HPDE6-E6E7 (cell line): ENCODE results near the gene TTC28.
"Not testable (repeated sequence)": the region's sequence is repeated elsewhere in the genome, so short reads cannot be mapped to it uniquely, and the experiment has no call there.

Experiments
- DNase-seq: peaks from one replicate; pipeline ENCODE4 v3.0.0; 2011; ENCODE audit warnings: missing footprints; ENCODE audit errors: extremely low spot score

The TTC28 gene

DNA sequence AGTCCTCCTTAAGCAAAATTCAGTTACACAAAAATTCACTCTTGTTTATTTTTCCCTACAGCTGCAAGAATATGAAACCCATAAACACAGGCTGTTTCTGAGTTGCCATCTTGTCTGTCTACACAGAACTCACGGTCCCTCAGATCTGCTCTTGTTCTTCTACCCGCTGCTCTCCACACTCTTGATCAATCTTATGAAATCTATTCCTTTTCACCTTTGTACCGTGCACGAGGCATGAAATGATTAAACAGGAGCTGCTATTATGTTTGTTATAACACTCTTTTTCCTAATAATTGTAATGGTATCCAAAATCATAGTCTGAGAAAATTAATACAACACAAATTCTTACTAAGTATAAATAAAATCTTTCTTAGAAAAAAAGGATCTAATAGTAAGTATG is 494.5 kb downstream of the TTC28 start:
- no peak for DNase-seq

DNA sequence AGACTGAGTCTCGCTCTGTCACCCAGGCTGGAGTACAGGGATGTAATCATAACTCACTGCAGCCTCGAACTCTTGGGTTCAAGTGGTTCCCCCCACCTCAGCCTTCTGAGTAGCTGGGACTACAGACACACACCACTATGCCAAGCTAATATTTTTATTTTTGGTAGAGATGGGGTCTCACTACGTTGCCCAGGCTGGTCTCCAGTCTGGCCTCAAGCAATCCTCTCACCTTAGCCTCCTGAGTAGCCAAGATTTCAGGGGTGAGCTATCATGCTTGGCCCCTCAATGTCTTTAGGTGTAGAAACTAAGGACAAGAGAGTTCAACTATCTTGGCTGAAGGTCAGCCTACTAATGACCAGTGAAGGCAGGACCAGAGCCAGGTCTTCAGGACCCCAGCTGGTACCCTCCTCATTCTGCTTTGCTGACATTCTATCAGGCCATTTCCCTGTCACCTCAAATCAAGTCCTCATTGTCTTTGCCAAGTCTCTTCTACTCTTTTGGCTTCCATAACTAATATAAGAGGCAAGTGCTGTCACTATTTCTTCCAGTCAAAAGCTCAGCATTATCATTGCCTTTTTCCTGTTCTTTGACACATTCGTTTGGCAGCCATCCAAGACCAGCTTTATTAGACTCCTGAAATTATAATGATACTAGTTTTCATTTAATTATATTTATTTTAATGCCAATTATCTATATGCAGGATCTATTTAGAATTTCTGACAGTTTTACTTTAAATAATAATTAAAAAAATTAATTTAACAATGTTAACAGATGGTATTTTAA is 496.4 kb downstream of the TTC28 start:
- no peak for DNase-seq

DNA sequence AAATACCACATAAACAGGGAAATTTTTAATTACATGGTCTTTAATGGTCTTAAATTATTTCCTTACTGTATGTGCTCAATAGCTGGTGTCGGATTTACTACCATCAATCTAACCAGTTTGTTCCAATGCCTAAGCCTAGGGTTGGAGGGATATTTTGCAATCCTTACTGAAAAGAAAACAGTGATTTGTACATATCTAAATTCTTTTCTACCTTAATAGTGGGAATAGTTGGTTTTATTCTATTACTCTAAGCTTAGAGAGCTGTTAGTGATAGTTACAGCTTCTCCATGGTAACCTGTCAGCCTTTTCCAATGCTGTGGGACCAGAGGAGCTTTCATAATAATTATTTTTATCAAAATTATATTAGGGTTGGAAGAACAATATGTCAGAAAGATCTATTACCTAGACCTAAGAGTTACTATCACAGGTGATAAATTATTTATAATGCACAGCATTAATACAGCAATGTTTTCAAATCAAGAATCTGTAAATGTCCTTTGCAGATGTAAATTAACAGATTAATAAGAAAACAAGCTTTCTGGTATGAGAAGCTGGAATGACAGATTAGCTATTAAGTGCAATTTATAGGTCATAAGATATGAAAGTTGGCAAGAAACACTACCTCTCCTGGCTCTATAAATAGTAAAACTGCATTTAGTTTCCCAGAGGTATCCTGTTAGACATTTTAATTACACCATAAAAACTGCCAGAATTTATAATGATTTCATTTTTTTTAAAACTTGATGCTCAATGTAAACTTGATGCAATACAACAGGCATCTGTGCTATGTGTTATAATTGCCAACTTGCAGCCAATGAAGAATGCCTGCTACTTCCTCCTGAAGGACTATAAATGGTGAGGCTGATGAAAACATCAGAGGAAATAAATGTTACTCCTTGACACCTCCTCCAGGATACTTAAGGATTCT is 498.6 kb downstream of the TTC28 start:
- no peak for DNase-seq

DNA sequence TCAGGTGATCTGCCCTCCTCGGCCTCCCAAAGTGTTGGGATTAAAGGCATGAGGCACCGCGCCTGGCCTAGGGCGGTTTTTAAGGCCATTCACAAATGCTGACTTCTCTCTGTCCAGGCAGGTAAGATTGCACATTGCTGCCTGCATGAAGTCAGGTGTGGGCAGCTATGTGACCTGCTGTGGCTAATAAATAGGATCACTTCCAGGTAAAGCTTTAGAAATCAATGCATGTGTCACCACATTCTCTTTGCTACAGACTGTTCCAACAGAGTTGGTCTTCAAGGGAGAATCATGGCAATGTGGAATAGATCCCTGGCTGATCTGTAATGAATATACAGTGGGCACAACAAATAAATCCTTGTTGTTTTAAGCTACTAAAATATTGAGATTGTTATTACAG is 500.2 kb downstream of the TTC28 start:
- no peak for DNase-seq

DNA sequence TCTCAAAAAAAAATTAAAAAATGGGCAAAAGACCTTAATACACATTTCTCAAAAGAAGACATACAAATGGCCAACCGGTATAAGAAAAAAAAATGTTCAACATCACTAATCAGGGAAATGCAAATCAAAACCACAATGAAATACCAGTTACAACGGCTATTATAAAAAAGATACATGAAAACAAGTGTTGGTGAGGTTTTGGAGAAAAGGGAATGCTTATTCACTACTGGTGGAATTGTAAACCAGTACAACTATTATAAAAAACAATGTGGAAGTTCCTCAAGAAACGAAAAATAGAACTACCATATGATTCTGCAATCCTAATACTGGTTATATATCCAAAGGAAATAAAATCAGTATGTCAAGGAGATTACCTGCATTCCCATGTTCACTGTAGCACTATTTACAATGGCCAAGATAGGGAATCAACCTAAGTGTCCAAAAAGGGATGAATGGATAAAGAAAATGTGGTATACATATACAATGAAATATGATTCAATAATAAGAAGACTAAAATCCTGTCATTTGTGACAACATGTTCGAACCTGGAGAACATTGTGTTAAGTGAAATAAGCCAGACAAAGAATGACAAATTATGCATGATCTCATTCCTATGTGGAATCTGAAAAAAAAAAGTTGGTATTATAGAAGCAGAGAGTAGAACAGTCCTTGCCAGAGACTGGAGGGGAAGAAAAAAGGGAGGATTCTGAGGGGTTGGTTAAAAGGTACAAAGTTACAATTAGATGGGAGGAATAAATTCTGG is 503.7 kb downstream of the TTC28 start:
- DNase-seq, result no peak

DNA sequence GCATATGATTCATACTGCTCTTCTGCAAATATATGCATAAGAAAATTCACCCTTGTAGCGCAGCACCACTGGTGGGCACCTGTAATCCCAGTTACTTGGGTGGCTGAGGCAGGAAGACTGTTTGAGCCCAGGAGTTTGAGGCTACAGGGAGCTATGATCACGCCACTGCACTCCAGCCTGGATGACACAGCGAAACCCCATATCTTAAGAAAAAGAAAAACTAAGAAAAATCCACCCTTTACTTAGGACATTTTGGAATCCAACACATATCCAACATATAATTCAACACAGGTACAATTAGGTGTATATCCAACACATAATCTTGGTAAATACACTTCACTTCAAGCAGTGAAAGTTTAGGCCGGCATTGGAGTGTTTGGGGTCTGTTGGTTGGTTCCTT is 505.1 kb downstream of the TTC28 start:
- DNase-seq, result no peak

DNA sequence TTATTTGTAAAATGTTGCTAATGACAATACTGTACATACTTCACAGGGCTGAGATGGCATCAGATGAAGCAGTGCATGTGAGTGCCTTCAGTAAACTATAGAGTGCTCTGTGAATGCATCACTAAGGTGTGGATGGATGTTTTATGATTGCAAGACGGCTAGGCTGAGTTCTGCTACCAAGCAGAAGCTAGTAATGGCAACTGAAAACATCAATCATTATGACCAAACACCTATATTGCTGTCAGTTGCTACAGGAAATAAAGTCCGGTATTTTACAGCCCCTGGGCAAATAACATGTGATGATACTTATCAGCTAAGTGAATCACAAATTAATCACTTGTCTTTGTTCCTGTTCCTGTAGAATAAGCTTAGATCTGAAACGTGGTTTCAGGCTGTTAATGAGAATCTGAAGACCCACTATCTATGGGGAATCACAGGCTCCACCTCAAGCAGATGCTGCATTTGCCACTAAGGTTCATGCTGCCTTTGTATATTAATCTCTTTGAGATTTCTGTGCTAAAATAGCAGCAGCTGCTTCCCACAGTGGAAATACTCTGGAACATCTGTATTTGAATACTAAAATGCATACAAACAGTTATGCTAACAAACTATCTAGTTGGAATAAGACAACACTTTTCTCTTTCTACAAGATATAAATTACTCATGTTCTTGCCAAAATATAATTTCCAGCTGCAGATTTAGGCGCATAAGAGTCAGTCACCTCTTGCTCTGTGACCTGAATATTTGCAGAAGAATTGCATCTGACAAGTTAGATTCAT is 506.6 kb downstream of the TTC28 start:
- DNase-seq, result peak; percentile 60

DNA sequence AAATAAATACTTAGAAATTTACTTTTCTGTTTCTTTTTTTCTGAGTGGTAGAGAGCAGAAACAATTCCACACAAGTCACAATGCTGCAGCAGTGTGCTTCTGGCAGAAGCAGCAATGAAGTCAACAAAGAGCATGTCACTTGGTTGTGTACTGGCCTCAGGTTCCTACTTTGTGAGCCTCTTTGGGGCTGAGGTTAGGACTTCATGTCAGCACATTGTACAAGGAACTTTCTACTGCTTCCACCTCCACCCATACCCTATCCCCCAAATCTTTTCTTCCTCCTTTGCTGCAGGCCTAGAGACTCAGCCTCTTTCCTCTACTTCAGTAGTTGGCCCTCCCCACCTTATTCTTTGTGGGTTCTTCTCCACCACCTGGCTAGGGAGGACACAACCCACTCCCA is 507.9 kb downstream of the TTC28 start:
- DNase-seq, result no peak

DNA sequence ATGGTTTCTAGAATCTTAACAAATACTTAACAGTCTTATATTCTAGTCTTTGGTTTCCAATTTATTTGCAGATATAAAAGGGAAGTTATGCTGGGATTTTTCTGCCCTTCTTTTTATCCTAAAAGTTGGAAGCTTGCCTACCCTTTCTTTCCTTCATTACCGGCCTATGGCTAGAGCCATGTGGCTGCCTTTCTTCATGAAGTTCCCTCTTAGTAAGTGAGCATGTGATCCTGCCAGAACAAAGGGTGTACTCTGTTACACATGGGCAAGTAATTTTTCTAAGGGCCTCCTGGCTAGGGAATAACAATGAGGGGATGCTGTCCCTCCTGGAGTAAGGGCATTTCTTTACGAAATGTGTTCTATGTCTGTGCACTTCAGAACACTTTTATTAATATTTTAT is 508.5 kb downstream of the TTC28 start:
- DNase-seq, result no peak

DNA sequence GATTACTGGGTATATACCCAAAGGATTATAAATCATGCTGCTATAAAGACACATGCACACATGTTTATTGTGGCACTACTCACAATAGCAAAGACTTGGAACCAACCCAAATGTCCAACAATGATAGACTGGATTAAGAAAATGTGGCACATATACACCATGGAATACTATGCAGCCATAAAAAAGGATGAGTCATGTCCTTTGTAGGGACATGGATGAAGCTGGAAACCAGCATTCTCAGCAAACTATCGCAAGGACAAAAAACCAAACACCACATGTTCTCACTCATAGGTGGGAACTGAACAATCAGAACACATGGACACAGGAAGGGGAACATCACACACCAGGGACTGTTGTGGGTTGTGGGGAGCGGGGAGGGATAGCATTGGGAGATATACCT is 510.3 kb downstream of the TTC28 start:
- DNase-seq, result not testable (repeated sequence)

DNA sequence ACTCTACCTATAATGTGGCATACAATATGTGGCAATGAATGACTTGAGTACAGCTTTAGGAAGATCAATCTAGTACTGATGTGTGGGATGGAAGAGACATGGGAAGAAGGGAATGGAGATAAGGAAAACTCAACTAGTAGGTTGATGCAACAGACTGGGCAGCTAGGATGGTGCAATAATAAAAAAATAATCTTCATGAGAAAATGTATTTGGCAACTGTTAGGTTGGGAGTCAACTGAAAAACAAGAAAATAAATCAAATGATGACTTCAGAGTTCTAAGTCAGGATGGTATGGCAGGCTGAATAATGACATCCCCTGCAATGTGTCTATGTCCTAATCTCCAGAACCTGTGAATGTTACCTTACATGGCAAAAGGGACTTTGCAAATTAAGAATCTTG is 523.8 kb downstream of the TTC28 start:
- no peak for DNase-seq

DNA sequence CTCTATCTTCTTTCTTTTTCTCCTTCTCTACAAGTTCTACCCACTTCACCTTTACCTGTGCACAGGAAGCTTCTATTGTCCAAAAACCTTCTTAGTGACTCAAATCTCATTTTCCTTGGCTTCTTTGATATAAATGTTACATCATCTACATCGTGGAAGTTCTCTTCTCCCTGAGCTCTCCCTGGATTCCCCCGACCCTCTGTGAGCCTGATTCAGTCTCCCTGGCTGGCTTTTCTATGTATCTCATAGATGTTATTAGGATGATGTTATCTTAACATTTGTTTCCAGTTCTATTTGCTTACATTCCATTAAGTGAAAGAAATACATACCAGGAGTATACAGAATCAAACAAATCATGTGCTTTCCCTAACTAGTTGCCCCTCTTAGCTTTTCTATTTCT is 524.8 kb downstream of the TTC28 start:
- DNase-seq, result no peak

DNA sequence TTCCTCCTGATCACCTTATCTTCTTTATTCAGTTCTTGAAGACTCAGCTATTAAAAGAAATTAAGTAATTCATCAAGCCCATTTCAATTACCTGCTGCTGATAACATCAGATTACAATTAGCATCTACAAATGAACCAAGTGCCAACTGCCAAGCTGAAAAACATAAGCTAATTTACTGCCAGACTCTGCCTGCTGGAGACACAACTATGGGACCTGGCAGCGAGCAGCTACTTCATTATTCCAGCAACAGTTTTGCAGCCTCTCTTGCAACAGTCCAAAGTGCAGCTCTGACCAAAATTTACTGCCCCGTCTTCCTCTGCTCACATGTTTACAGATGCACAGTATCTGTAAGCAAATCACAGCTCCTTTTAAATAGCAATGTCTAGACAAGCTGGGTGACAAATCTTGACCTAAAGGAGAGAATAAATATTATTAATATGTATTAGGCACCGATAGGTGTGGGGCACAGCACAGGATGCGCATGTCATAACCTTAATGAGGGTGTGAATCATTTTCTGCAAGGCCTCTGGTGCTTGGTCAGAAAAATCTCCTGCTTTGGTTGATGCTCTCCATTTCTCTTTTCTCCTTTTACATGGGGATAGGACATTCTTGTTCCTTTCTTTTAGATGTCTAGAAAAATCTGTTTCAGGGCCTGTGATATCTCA is 528.4 kb downstream of the TTC28 start:
- no peak for DNase-seq

DNA sequence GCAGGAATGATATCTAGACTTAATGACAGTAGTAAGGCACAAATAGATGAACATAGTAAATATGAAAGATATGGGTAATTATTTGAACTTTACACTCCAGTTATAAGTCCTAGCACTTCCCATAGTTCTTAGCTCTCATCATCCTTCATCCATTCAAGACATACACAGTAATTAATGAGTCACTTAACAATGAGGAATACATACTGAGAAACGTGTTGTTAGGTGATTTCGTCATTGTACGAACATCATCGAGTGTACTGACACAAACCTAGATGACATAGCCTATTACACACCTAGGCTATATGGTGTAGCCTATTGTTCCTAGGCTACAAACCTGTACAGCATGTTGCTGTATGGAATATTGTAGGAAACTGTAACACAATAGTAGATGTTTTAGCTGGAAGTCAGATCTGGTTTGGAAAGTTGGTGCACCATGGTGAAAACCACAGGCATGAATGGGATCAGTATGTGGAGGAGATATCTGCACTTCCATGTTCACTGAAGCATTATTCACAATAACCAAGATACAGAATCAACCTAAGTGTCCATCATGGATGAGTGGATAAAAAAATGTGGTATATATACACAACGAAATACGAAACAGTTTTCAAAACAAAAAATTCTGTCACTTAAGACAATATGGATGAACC is 530.7 kb downstream of the TTC28 start:
- DNase-seq, result no peak

DNA sequence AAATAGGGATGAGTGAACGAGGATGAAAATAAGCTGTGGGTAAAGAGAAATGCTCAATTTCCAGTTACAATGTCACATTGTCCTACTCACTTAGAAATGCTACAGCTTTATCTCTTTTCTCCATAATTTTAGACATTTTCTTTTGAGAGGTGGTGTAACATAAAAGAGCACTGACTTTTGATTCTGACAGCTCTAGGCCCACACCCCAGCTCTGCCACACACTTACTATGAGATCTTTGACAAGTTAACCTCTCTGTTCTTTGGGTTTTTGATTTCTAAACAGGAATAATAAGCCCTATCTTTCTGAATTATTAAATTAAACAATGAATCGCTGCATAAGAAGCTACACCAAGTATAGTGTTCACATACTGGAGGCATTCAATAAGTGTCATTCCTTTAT is 532.2 kb downstream of the TTC28 start:
- no peak for DNase-seq

DNA sequence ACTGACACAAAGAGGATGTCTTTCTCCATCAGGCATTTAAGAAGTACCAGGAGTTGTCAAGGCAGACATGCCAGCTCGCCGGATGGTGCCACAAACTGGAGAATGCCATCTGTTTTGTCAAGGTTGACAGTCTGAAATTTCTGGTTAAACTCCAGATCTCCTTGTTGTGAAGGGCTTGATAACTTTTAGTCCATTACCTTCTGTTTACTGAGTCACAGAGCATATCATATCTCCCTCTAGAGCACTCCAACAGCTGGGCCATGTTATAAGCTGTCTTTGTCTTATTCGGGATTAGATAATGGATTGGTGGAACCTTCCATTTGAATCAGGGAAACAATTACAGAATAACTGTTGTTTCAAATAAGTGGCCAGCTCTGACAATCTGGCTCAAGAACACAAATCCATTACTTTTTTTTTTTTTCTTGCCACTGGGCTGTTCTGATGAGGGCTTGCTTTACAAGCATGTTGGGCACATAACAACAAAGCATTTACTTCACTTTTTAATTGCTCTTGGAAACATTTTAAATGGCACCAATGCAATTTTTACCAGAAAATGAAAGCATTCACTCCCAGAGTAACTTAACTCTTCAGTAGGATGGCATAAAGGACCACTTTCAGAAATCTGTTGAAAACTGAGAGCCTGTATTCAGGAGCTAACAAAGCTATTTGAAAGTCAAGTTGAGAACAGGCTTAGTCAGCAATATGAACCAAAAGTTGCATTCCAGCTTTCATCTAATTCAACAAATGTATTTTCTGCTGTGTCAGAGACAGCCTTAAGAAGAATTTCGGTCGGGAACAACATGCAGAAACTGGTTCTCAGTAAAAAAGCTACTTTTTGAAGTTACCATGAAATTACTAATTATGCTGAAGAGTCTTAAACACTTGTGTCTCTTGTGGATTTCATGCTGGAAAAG is 533.0 kb downstream of the TTC28 start:
- DNase-seq, result no peak

DNA sequence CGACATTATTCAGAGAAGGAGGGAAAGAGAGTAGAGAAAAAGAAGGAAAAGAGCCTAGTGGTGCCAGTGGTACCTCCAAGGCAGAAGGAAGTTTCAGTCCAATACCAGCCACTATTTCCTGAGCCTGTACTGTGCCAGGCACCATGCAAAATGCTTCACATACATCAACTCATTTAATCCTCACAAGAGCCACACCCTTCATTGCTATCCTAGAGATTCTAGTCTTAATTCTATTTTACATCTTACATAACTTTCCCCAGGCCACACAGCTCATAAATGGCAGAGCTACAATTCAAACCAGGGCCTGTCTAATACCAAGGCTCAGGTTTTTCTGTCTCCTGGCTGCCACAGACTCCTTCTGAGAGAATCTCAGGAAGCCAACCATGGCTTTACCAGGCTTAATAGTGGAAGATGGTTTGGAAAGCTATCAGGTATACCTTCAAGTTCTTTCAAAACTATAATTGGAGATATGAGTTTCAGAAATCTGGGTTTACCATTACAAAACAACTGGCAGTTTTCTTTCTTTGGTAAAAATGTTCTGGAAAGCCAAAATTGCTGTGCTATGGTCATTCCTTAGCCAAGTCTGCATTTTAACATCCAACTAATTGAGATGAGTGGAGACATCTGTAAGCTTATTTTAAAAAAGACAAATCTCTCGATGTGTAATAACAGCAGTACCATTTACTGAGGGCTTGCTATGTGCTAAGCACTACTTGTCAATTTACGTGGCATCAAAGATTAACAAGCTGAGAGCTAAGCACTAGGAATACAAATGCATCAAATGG is 535.5 kb downstream of the TTC28 start:
- no peak for DNase-seq

DNA sequence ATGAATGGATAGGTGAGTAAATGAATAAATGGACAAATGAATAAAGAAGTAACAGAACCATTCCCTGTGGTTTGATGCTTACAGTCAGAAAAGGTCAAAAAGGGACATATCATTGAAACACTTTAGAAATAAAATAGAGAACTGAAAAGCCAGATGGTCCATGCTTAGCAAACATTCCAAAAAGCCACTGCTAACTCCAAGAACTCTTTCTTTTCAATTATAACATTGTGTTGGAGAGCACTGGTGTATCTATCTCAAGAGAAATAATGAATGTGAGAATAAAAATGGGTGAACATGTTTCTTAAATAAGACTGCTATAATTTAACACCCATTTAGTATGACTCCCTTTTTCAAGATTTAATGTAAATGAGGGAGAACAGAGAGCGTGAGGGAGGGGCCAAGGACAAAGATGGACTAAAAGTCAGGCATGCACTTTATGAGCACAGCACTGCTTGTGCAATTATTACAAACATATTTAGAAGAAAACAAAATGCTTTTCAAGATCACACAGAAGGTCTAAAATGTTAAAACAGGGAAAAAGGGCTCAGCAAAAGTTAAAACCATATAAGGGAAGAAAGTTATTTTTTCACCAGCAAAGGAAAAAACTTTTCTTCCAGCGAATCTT is 536.3 kb downstream of the TTC28 start:
- no peak for DNase-seq
